ENCODE results near the gene SDR39U1. TPM values are rescaled to one million over a fixed set of nuclear protein-coding genes. Genes with fewer than 3 reads are reported as not detected.

Gene SDR39U1
- total RNA-seq, 1 experiment from 2014 or later: 24.7 TPM

DNA sequence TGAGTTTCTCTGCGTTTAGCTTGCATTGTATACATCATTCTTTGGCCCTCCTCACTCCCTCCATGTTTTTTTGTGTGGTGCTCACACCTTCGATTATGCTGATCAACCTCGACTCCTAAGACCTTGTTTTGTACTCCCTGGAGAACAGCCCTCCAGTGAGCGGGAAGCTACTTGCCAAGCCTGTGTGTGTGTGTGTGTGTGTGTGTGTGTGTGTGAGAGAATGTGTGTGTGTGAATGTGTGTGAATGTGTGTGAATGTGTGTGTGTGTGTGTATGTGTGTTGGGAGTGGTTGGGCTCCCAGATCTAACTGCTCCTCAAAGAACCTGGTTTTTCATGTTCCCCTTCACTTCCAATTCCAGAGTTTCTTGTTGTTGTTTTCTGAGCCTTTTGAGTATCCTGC lies 37.8 kb downstream of the SDR39U1 start:
- BruUV-seq (replicated peaks): no TSS peak
- TF ChIP-seq, protein P1, sequence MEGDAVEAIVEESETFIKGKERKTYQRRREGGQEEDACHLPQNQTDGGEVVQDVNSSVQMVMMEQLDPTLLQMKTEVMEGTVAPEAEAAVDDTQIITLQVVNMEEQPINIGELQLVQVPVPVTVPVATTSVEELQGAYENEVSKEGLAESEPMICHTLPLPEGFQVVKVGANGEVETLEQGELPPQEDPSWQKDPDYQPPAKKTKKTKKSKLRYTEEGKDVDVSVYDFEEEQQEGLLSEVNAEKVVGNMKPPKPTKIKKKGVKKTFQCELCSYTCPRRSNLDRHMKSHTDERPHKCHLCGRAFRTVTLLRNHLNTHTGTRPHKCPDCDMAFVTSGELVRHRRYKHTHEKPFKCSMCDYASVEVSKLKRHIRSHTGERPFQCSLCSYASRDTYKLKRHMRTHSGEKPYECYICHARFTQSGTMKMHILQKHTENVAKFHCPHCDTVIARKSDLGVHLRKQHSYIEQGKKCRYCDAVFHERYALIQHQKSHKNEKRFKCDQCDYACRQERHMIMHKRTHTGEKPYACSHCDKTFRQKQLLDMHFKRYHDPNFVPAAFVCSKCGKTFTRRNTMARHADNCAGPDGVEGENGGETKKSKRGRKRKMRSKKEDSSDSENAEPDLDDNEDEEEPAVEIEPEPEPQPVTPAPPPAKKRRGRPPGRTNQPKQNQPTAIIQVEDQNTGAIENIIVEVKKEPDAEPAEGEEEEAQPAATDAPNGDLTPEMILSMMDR (conservative IDR thresholded peaks at IDR 0.05; ENCODE audit: low read depth, low read length): no peak
- TF ChIP-seq EZH2phosphoT487 (IDR thresholded peaks at IDR 0.05; ENCODE audit: borderline replicate concordance, low read length) (no peak), EZH2 (IDR thresholded peaks at IDR 0.05; ENCODE audit: low read length, unreplicated experiment) (no peak)
- H3K27me3 ChIP-seq (ENCODE audit: low read length): no peaks in the 10 kb centered on the region
- H3K9ac ChIP-seq (ENCODE audit: low read length): no peak overlapping the region
- DNase-seq (no peak), ATAC-seq (no peak)
- ChIA-PET POLR2A (ENCODE audit: unreplicated experiment) (no interaction called here), CTCF (no interaction called here)
- no peak overlapping the region for H2AFZ ChIP-seq (ENCODE audit: low read length)
- intact Hi-C loops (cut with micrococcal nuclease): no loop called here
- no peaks in the 10 kb centered on the region for H3K9me2 ChIP-seq (replicated peaks; ENCODE audit: low read length)
- no peak overlapping the region for H3K27ac ChIP-seq (ENCODE audit: low read length)
- 0 out of 2 replicates have a peak, but pooled peaks cover 5% of the 10 kb centered on the region for H3K4me1 ChIP-seq (ENCODE audit: insufficient read depth, low read length)
- H3K4me2 ChIP-seq (ENCODE audit: low read length): no peak overlapping the region
- no peaks in the 10 kb centered on the region for H3K36me3 ChIP-seq (ENCODE audit: low read depth, low read length)
- no peaks in the 10 kb centered on the region for H4K20me1 ChIP-seq (ENCODE audit: low read length)
- H3K9me3 ChIP-seq (ENCODE audit: low read length): no peaks in the 10 kb centered on the region
- no peaks in the 10 kb centered on the region for H3K79me2 ChIP-seq (ENCODE audit: low read length)
- H3F3A ChIP-seq (ENCODE audit: low read length, unreplicated experiment): no peaks in the 10 kb centered on the region
- no peak overlapping the region for H3K4me3 ChIP-seq (ENCODE audit: low read length)

- no peaks in the 10 kb centered on the region for H4K20me1 ChIP-seq (ENCODE audit: low read length)
- TF ChIP-seq, protein P1 (conservative IDR thresholded peaks at IDR 0.05; ENCODE audit: low read depth, low read length): no peak
- TF ChIP-seq EZH2phosphoT487 (IDR thresholded peaks at IDR 0.05; ENCODE audit: borderline replicate concordance, low read length) (no peak), EZH2 (IDR thresholded peaks at IDR 0.05; ENCODE audit: low read length, unreplicated experiment) (no peak)
- H3K4me2 ChIP-seq (ENCODE audit: low read length): no peak overlapping the region
- H3K9me2 ChIP-seq (replicated peaks; ENCODE audit: low read length): no peaks in the 10 kb centered on the region
- H3K36me3 ChIP-seq (ENCODE audit: low read depth, low read length): no peaks in the 10 kb centered on the region
- intact Hi-C loops (cut with micrococcal nuclease): no loop called here
- H3F3A ChIP-seq (ENCODE audit: low read length, unreplicated experiment): no peaks in the 10 kb centered on the region
- peaks cover 5% of the 10 kb centered on the region; the same call in 1 of the 2 replicates for H3K4me1 ChIP-seq (ENCODE audit: insufficient read depth, low read length)
- ATAC-seq (no peak), DNase-seq (peak; percentile 21)
- H3K9ac ChIP-seq (ENCODE audit: low read length): no peak overlapping the region
- no peaks in the 10 kb centered on the region for H3K9me3 ChIP-seq (ENCODE audit: low read length)
- no peak overlapping the region for H3K4me3 ChIP-seq (ENCODE audit: low read length)
- ChIA-PET POLR2A (ENCODE audit: unreplicated experiment) (no interaction called here), CTCF (no interaction called here)
- H3K79me2 ChIP-seq (ENCODE audit: low read length): no peaks in the 10 kb centered on the region
- no peak overlapping the region for H3K27ac ChIP-seq (ENCODE audit: low read length)
- no TSS peak for BruUV-seq (replicated peaks)
- no peak overlapping the region for H2AFZ ChIP-seq (ENCODE audit: low read length)
- no peaks in the 10 kb centered on the region for H3K27me3 ChIP-seq (ENCODE audit: low read length)
Measured at GRCh38 chr14:24403294-24403998, 39.1 kb downstream of the SDR39U1 start.

Data from PC-3 (cell line).